NCI-H82 treated with DMSO at 0.1 percent for 48 hours (cell line): ENCODE data around the gene RASGEF1C.

Experiments used
- DNase-seq: peaks from one replicate; lab custom pipeline; 2025; ENCODE audit not compliant: unreplicated experiment; lab: John Stamatoyannopoulos, UW

RASGEF1C gene

DNA sequence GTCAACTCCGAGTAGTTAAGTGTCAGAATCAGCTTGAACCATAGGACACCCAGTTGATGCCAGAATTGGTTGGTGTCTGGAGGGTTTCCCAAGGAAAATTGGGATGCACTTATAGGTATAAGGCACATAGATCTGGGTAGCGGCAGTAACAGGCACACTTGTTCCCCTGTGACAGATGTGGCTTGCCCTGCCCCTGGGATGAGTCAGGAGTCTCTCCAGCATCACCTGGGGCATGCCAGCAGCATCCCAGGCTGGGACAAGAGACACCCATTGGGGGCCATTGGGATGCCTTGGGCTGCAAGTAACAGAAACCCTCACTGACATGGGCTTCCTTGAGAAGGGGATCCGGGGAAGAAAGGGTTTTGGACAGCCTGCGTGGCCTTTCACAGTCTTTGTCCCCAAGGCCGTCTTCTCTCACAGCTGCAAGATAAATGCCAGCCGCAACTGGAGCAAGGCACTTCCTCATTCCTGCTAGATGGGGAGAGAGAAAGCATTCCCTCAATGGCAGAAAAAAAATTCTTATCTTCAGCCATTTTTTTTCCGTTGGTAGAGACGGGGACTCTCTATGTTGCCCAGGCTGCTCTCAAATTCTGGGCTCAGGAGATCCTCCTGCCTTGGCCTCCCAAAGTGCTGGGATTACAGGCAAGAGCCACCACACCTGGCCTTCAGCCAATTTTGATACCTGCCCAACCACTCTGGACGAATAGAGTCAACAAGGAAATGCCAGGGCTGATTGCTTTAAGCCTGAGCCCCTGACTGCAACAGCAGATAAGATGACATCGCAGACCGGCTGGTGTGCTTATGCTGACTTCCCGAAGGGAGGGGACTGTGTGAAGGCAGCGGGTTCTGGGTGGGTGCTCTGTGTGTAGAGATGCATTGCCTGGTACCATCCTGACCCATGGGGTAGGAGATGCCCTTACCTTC, 124.1 kb downstream of the RASGEF1C start:
- DNase-seq: peak; percentile 23

DNA sequence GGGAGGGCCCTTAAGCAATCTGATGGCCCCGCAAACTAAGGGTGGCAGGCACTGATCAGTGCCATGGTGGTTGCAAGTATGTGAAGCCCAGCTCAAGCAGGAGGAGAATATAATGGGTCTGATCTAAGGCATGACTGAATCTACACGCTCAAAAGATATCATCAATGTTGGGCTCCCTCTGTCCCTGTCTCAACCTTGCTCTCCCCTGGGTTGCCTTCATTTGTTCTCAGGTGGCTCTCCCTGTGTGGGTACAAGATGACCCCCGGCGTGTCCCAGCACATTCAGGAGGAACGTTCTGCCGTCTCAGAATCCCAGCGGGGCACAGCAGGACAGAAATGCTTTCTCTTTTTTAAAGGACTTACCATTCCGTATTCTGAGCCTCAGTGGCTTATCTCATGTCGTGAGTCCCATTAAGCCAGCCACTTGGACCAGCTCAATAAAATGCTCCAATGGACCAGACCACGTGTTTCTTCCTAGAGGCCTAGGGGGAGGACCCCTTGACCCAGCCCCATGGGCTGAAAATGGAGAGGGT, 125.4 kb downstream of the RASGEF1C start:
- no peak for DNase-seq

DNA sequence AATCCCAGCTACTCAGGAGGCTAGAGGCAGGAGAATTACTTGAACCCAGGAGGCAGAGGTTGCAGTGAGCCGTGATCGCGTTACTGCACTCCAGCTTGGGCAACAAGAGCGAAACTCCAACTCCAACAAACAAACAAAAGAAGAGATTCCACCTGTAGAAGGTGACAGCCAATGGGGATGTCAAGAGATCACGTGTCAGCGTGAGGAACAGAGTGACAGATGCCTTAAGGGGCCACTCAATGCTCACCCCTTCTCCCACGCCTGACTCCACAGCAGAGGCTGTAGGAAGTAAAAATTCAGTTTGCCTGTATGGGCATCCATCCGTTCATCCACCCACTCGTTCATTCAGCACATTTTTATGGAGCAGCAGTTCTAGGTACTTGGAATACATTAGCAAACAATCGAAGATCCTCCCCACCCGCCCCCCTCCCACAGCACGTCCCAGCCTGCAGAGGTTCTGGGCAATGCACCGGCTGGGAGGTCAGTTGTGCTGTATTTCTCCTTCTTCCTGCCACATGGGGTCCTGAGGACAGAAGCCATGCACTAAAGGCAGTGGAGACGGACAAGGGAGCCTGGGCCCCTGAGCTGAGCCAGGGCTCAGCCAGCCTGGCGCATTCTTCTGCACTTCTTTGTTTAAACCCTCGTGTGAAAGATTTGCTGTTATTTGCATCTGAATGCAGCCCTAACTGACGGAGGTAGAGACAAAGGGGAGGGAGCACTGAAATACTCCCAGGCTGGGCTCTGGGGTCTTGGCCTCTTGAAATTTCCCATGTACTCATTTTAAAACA, 126.2 kb downstream of the RASGEF1C start:
- DNase-seq: no peak

DNA sequence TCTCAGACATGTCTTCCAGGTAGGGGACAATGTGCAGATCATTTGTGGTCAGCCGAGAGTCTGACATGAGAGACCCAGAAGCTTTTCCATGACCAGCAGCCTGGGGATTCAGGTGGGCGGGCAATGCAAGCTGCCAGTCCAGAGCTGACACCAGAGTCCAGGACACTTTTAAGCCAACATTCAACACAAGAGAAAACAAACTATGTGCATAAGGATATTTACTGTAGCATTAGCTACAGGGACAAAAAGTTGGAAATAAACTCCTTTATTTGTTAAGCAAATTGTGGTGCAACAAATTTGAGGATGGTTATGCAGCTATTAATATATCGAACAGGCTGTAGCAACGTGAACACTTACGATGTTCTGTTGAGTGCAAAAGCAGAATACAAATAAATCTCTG, 127.5 kb downstream of the RASGEF1C start:
- no peak for DNase-seq

DNA sequence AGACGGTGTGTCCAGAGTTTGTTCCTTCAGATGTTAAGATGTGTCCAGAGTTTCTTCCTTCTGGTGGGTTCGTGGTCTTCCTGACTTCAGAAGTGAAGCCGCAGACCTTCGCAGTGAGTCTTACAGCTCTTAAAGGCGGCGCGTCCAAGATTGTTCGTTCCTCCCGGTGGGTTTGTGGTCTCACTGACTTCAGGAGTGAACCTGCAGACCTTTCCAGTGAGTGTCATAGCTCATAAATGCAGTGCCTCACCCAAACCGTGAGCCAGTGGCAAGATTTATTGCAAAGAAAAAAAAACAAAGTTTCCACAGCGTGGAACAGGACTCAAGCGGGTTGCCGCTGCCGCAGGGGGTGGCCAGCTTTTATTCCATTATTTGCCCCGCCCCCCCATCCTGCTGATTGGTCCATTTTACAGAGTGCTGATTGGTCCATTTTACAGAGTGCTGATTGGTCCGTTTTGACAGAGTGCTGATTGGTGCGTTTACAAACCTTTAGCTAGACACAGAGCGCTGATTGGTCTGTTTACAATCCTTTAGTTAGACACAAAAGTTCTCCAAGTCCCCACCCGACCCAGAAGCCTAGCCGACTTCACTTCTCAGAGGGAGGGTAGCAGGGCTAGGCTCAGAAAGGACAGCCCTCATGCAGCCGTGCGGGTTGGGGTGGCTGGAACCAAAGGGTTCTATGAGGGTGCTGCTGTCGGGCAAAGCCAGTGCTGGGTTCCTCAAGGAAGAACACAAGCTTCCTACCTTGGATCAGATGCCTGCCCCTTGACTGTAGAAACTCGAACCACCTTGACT, 128.3 kb downstream of the RASGEF1C start:
- no peak for DNase-seq

DNA sequence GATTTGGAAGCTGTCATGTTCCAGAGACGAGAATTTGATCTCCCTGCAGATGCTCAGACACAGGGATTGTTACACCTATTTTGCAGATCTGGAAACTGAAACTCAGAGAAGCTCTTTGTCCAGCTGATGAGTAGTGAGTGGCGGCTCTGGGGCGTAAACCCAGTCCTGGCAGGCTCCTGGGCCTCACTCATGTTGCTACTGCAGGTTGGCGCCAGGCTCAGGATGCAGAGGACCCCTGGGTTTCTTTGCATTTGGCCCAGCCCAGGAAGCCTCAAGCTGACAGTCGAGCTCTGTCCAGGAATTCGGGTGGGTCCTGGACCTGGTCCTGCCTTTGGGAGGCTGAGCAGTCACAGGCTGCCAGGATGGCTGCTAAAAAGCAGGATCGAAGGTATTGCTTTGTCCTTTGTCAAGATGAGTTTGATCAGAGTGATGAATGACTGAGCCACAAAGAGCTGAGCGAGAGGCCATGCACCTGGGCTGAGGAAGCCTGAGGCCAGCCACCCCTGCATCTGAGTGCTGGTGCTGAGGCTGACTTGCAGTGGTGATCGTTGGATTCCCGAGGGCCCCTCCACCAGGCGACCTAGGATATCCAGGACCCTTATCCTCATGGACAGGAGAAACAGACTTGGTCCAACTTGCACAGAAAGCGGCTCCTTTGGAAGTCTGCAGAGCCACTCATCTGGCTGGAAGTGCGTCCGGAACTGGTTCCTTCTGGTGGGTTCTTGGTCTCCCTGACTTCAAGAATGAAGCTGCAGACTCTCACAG, 129.1 kb downstream of the RASGEF1C start:
- no peak for DNase-seq

DNA sequence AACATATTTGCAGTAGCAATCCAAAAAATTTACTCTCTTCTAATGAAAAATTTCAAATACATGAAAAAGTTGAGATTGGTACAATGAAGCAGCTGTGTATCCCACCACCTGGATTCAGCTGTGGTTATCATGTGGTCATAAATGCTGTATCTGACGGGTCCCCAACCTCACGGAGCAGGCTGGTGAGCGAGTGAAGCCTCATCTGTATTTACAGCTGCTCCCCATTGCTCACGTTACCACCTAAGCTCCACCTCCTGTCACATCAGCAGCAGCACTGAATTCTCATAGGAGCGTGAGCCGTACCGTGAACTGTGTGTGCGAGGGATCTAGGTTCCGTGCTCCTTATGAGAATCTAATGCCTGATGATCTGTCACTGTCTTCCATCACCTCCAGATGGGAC, 130.7 kb downstream of the RASGEF1C start:
- no peak for DNase-seq

DNA sequence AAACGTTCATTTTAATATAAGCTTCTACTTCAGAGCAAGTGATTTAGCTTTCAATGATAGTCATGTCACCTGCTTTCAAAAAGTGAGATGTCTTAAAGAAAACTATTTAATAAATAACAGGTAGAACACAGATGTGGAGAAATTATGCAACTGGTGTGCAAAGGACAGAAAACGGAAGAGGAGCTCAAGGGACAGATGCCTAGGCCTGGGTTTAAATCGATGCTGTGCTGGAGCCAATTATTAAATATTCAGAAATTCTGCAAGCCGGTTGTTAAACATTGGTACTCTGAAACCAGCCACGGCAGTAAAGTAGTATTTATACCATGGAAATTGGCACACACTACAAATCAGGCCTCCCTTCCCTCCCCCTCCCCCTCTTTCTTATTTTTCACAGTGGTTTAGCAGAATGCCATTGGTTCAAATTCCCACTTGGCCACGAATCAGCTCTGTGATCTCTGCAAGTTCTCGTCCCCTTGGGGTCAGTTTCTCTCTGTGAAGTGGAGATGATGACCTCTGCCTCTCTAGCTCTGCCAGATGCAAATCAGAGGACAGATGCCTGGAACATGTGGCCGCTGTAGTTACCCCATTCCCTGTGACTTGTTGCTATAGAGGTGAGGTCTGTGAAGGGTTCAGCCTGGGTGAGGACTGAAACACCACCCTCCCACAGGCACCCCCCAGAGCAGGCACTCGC, 131.3 kb downstream of the RASGEF1C start:
- no peak for DNase-seq

DNA sequence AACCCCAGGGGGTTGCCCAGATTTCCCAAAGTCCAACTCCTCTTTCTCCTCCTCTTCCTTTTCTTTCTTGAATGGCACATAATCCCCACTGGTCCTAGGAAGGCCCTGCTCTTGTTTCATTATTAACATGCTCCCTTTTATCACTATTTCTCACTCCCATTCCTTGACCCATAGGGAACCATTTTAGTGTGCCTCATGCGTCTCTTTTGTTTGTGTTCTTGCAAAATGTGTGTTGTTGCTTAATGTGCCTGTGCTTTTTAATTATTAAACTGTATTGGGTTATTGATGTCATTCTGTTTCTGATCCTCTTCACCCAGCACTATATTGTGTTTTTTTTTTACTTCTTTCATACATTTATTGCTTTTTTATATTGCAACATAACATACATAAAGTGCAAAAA, 133.3 kb downstream of the RASGEF1C start:
- no peak for DNase-seq

DNA sequence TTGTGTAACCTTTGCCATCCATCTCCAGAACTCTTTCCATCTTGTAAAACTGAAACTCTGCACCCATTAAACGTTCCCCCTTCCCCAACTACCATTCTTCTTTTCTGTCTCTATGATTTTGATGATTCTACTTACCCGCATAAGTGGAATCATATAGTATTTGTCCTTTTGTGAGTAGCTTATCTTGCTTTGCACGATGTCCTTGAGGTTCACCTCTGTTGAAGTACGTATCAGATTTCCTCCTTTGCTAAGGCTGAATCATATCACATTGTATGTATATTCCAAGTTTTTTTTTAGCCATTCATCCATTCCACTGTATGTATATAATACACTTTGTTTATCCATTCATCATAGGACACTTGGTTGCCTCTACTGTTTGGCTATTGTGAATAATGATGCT, 134.5 kb downstream of the RASGEF1C start:
- no peak for DNase-seq

DNA sequence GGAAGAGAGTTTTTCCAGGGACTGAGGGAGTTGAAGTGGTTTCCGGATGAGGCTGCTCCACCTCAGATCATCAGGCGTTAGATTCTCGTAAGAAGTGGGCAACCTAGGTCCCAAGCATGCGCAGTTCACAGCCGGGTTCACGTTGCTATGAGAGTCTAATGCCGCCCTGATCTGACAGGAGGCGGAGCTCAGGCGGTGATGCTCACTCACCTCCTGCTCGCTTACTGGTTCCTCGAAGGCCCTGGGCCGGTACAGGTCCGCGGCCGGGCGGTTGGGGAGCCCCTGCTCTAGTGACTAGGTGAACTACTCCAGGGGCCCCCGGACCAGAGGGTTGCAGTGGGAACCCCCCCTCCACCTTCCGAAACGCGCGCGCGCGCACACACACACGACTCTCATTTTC, 136.5 kb downstream of the RASGEF1C start:
- no peak for DNase-seq

DNA sequence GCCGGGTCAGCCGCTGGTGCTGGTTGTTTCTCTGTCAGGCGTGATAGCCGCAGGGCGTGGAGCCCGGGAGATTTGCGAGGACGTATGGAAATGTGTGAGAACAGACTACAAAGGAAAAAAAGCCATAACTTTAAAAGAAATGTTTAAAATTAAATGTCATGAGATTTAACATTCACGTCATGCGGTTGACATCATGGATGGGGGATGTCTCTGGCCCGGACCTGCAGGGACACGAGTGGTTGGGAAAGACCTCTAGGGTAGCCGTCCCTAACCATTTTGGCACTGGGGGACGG, 136.8 kb downstream of the RASGEF1C start:
- no peak for DNase-seq

DNA sequence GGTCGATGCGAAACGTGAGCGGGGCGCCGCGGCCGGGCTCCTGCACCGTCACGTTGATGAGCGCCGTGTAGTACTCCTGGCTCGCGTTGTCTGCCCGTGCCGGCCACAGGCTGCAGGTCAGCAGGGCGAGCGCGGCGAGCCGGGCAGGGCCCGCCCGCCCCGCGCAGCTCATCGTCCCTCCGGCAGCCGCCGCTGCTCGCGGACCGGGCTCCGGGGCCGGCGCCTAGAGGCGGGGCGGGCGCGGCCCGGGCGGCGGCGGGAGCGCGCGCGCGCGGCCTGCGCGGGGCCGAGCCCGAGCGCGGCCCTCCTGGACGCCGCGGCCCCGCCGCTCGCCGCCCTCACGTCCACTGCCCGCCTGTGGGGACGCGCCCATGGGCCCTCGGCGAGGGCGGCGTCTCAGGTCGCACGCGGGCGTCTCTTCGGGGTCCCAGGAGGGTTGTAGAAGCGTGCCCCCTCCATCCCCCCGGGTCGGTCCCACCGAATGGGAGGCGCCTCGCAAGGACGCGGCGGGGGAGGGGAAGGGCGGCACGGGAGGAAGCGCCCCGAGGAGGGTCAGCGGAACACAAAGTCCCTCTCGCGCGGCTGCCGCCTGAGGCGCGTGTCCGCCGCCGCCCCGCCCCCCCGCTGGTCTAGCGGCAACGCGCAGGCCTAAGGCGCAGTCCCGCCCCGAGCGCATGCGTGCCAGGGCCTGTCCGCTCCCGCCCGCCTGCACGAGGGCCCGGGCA, 137.3 kb downstream of the RASGEF1C start, which contains the start of gene RNF130:
Gene RNF130, minus strand, starts transcription at position 229 of the 725 bp plus-strand sequence. Its CDS starts 57 bp downstream, at position 172.
- DNase-seq: peak; percentile 43

DNA sequence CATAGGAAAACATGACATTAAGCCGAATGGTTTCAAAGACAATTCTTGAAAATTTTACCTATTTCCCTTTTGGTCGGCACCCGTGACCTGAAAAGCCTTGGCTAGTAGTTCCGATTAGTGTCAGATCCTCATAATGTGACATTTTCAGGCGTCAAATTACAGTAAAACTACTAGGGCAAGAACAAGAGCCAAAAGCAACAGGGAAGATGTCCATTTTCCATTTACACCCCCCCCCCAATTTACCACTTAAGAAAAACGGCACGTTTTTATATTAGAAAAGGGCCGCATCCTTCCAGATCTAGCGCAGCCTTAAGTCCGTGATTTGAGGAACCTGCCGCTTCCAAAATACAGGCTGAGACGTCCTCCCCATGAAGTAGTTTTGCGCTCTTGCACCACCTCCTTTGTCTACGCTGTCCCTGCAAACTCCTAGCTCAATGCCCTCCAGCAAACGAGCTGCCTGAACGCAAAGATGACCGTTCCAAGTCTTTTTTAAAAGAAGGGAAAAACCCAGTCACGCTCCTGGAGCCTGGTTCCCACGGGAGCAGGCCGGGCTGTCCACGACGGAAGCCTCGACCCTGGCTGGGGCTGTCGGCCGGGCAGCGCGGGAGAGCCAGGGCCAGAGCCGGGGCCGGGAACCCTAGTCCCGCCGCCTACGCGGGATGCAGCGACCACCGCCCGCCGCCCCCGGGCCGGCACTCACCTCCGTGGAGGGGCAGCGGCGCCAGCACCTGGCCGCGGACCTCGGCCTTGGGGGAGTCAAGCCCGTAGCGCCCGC, 138.1 kb downstream of the RASGEF1C start:
- DNase-seq: no peak

DNA sequence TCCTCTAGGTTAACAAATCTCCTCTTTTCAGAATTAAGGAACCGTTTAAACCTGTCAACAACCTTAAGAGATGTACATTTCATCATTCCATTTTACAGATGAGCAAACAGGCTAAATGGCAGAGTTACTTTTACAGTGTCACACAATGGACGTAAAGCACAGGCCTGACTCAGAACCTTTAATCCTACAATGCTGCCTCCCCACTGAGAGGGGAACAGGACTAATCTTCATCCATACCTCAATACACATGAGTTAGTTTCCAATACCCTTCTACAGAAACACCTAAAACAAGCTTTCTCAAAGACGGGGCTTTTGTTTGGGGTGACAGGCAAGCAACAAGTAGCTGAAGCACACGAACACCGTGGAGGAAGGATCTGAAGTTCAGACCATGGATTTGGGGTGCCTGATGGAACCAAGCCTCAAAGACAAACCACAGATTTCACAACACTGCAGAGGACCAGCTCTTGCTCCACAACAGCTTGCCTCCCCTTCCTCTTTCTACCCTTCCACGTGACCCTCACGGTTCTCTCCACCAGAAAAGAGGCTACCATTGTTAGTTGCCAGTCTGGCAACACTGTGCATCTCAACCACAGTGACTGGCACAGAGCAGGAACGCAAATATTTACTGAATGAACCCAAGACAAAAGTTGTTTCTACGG, 139.3 kb downstream of the RASGEF1C start:
- no peak for DNase-seq

DNA sequence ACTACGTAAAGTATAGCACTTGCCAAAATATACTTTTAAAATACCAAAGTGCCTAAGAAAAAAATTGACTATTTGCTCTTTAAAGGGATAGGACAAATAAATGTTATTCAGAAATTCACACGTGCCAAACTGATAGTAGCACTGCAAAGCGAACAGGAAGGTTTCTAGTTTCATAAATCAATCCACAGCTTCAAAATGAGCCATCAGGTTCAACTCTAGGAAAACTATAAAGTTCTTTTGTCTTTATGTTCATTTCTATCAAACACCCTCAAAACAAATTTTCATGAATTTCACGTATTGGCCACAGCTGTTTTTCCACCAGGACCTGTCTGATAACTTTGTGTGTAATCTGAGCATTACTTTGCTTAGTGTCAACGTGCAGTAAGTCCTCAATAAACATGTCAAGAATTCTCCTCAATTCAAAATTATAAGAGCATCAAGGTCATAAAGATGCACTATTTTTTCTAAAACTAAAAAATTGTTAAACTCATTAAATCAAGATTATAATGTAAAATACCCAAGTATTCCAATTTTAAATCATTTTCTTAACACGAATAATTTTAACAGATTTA, 140.4 kb downstream of the RASGEF1C start:
- no peak for DNase-seq

DNA sequence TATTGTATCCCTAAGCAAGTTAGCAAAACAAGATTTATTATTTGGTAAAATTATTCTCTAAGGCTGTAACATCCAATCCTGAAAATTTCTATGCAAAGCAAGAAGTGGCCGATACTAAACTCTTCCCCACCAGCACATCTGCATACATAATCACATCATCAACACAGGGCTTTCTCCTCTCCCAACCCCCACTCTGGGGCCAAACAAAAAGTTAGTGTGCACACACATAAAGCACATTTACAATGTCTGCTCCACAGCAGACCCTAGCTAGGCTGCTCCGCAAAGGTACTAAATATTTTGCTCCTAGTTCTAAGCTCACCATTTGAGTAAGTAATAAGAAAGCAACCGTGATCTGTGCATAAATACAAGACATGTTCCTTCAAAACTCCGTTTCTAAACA, 141.0 kb downstream of the RASGEF1C start:
- peak; percentile 20 for DNase-seq

DNA sequence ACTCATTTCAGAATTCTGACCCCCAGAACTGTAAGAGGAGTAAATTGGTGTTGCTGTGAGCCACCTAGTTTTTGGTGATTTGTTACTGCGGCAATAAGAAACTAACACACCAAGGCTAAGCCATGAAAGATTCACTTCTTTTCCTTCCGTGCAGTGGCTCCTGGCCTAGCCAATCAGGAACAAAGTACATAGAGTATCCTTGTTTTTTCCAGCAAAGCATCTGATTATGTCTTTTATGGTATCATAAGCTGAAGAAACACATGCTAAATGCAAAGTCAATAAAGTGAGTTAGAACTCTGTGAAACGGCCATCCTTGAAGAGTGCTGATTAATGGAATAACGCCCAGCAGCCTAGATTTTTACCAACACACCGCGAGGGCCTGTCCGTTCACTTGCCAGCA, 148.8 kb downstream of the RASGEF1C start:
- DNase-seq: no peak
